DND-41 (cell line): Measurements from ENCODE around the gene ANXA7.

ENCODE experiments used
- ATAC-seq: fragments of 200-7000 bp; cut with Tn5 transposase; 3 replicates; pipeline ENCODE4 v1.9.1; 2021; ENCODE audit warnings: low read depth; ENCODE audit not compliant: insufficient read depth
- DNase-seq: peaks from one replicate; pipeline ENCODE4 v3.0.0-alpha.2; 2020
- H2AFZ ChIP-seq: 2 replicates; pipeline ENCODE4 v1.6.0; 2012; ENCODE audit warnings: low read depth, low read length
- H3K27ac ChIP-seq: 2 replicates; pipeline ENCODE4 v1.5.1; 2012; ENCODE audit warnings: low read length, inconsistent platforms
- H3K27me3 ChIP-seq: fragments of 200-600 bp; sonication (generic); 2 replicates; pipeline ENCODE4 v1.6.0; 2012; ENCODE audit warnings: low read length, mild to moderate bottlenecking, inconsistent platforms; ENCODE audit not compliant: insufficient read depth, poor library complexity
- H3K36me3 ChIP-seq: 2 replicates; pipeline ENCODE4 v1.5.1; 2012; ENCODE audit warnings: low read length, inconsistent platforms; ENCODE audit not compliant: insufficient read depth
- H3K4me1 ChIP-seq: 2 replicates; pipeline ENCODE4 v1.5.1; 2012; ENCODE audit warnings: mild to moderate bottlenecking, low read length; ENCODE audit not compliant: insufficient read depth
- H3K4me2 ChIP-seq: 2 replicates; pipeline ENCODE4 v1.6.0; 2012; ENCODE audit warnings: mild to moderate bottlenecking, moderate library complexity, low read length, inconsistent platforms; ENCODE audit not compliant: insufficient read depth
- H3K4me3 ChIP-seq, 2 experiments: fragments of 200-600 bp in 1 of 2; shearing (Covaris generic) in 1 of 2; 2 replicates each; pipeline ENCODE4 v1.5.1; 2012 to 2016; ENCODE audit warnings: inconsistent platforms in 2 of 2, low read length in 2 of 2, mild to moderate bottlenecking in 2 of 2, low read depth in 1 of 2, moderate library complexity in 1 of 2
- H3K79me2 ChIP-seq: 2 replicates; pipeline ENCODE4 v1.6.0; 2012; ENCODE audit warnings: low read length, inconsistent platforms; ENCODE audit not compliant: insufficient read depth
- H3K9ac ChIP-seq: 2 replicates; pipeline ENCODE4 v1.6.0; 2012; ENCODE audit warnings: low read depth, mild to moderate bottlenecking, inconsistent platforms, low read length, moderate library complexity
- H3K9me3 ChIP-seq: 2 replicates; pipeline ENCODE4 v1.5.1; 2012; ENCODE audit warnings: low read length, moderate library complexity, mild to moderate bottlenecking, inconsistent platforms; ENCODE audit not compliant: insufficient read depth, severe bottlenecking
- H4K20me1 ChIP-seq: 2 replicates; pipeline ENCODE4 v1.6.0; 2012; ENCODE audit warnings: low read length; ENCODE audit not compliant: insufficient read depth
- CTCF ChIP-seq: IDR thresholded peaks from 2 replicates; pipeline ENCODE4 v1.5.1; 2012; ENCODE audit warnings: borderline replicate concordance, low read length, moderate library complexity, mild to moderate bottlenecking; ENCODE audit not compliant: poor library complexity, severe bottlenecking; ENCODE audit errors: extremely low read depth
- EZH2 ChIP-seq: IDR thresholded peaks from 3 replicates; pipeline ENCODE4 v1.6.1; 2012; ENCODE audit warnings: borderline replicate concordance, low read depth, mild to moderate bottlenecking, moderate library complexity, low read length, inconsistent platforms; ENCODE audit not compliant: severe bottlenecking

The ANXA7 gene

GRCh38 chr10:73405556-73405955, 8.3 kb downstream of the ANXA7 start:
- H3K9ac ChIP-seq, result no peak overlapping the region
- H3K4me1 ChIP-seq, result no peaks in the 10 kb centered on the region
- ATAC-seq, result no peak
- peaks cover 15% of the 10 kb centered on the region for H4K20me1 ChIP-seq
- peaks cover 4% of the 10 kb centered on the region; the same call in 1 of the 2 replicates for H3K36me3 ChIP-seq
- no peak overlapping the region for H3K4me3 ChIP-seq
- H3K27ac ChIP-seq, result no peak overlapping the region
- no peaks in the 10 kb centered on the region for H3K9me3 ChIP-seq
- H3K27me3 ChIP-seq, result no peaks in the 10 kb centered on the region
- H3K79me2 ChIP-seq, result peaks cover 91% of the 10 kb centered on the region
- TF ChIP-seq CTCF (no peak), EZH2 (no peak)
- H3K4me2 ChIP-seq, result no peak overlapping the region
- no peak overlapping the region for H2AFZ ChIP-seq
- no peak for DNase-seq

GRCh38 chr10:73404690-73405089, 9.2 kb downstream of the ANXA7 start:
- Histone ChIP-seq H3K4me1 (no peaks in the 10 kb centered on the region), H2AFZ (no peak overlapping the region), H4K20me1 (peaks cover 15% of the 10 kb centered on the region), H3K27ac (no peak overlapping the region), H3K9ac (no peak overlapping the region), H3K4me2 (no peak overlapping the region), H3K4me3 (no peak overlapping the region), H3K27me3 (no peaks in the 10 kb centered on the region), H3K36me3 (peaks cover 4% of the 10 kb centered on the region; the same call in 1 of the 2 replicates), H3K9me3 (no peaks in the 10 kb centered on the region), H3K79me2 (peaks cover 85% of the 10 kb centered on the region)
- DNase-seq (no peak), ATAC-seq (no peak)
- no peak for TF ChIP-seq EZH2
- TF ChIP-seq CTCF, result no peak

- Histone ChIP-seq H3K27me3 (no peaks in the 10 kb centered on the region), H3K9me3 (no peaks in the 10 kb centered on the region), H3K79me2 (peaks cover 55% of the 10 kb centered on the region), H3K4me1 (no peaks in the 10 kb centered on the region), H3K4me2 (no peak overlapping the region), H3K36me3 (peaks cover 17% of the 10 kb centered on the region), H3K9ac (no peak overlapping the region), H2AFZ (no peak overlapping the region), H3K27ac (no peak overlapping the region), H4K20me1 (peaks cover 9% of the 10 kb centered on the region), H3K4me3 (no peak overlapping the region)
- TF ChIP-seq CTCF (no peak), EZH2 (no peak)
- ATAC-seq (no peak), DNase-seq (no peak)
Measured at GRCh38 chr10:73401636-73402035, 12.2 kb downstream of the ANXA7 start.

- Histone ChIP-seq H3K4me1 (no peaks in the 10 kb centered on the region), H3K79me2 (peaks cover 36% of the 10 kb centered on the region), H3K36me3 (peaks cover 39% of the 10 kb centered on the region), H3K27ac (no peak overlapping the region), H3K9ac (no peak overlapping the region), H2AFZ (no peak overlapping the region), H4K20me1 (peaks cover 8% of the 10 kb centered on the region), H3K4me2 (no peak overlapping the region), H3K9me3 (no peaks in the 10 kb centered on the region), H3K4me3 (no peak overlapping the region), H3K27me3 (no peaks in the 10 kb centered on the region)
- no peak for TF ChIP-seq EZH2
- no peak for TF ChIP-seq CTCF
- ATAC-seq, result no peak
- no peak for DNase-seq
Measured at GRCh38 chr10:73399063-73399462, 14.8 kb downstream of the ANXA7 start.
